B cell (primary cell): ENCODE data around the gene COG8. TPM values are rescaled to one million over a fixed set of nuclear protein-coding genes. Genes with fewer than 3 reads are reported as not detected.

Experiments used
- ATAC-seq: fragments of 200-7000 bp; cut with Tn5 transposase; one replicate; pipeline ENCODE4 v1.10.0; 2021; ENCODE audit warnings: low read depth, mild to moderate bottlenecking, moderate number of reproducible peaks, moderate library complexity
- CTCF ChIA-PET: fragments of 350-600 bp; sonication (Branson Sonifier 250); formaldehyde crosslinking; loops from one replicate; lab custom pipeline; 2021; ENCODE audit warnings: antibody characterized with exemption, inconsistent platforms; lab: Charles Lee
- POLR2A ChIA-PET: fragments of 350-600 bp; sonication (Branson Sonifier 250); formaldehyde crosslinking; loops from one replicate; lab custom pipeline; 2021; ENCODE audit warnings: antibody characterized with exemption; lab: Charles Lee
- DNase-seq: peaks from one replicate; pipeline ENCODE4 v3.0.0; 2013
- H2AFZ ChIP-seq: 2 replicates; pipeline ENCODE4 v1.6.1; 2012; ENCODE audit warnings: mild to moderate bottlenecking, low read depth, low read length; ENCODE audit not compliant: insufficient read depth, poor library complexity, severe bottlenecking
- H3K27ac ChIP-seq, 2 donors: 1 replicate in 1 of 2; 2 replicates in 1 of 2; pipeline ENCODE4 v1.5.1; 2012 to 2013; ENCODE audit warnings: low read length in 2 of 2, mild to moderate bottlenecking in 2 of 2, moderate library complexity in 1 of 2
- H3K27me3 ChIP-seq, 4 experiments: fragments of 200-600 bp in 1 of 4; sonication (generic) in 1 of 4; replicated peaks in 1 of 4; 1 replicate in 2 of 4; 2 replicates in 2 of 4; pipeline versions ENCODE4 v1.6.1 to v1.7.0; 2013 to 2016; ENCODE audit warnings: low read length in 3 of 4, mild to moderate bottlenecking in 2 of 4, mixed read lengths in 1 of 4, moderate library complexity in 1 of 4; ENCODE audit not compliant: insufficient read depth in 4 of 4, control insufficient read depth in 3 of 4; ENCODE audit errors: control extremely low read depth in 1 of 4
- H3K36me3 ChIP-seq, 2 experiments: replicated peaks in 1 of 2; 1 replicate in 1 of 2; 2 replicates in 1 of 2; pipeline versions ENCODE4 v1.6.1 to v1.7.1; 2013; ENCODE audit warnings: low read length in 1 of 2; ENCODE audit not compliant: insufficient read depth in 2 of 2, control insufficient read depth in 1 of 2; ENCODE audit errors: control extremely low read depth in 1 of 2, extremely low read depth in 1 of 2
- H3K4me1 ChIP-seq, 2 donors: fragments of 200-600 bp in 1 of 2; sonication (generic) in 1 of 2; 1 replicate in 1 of 2; 2 replicates in 1 of 2; pipeline versions ENCODE4 v1.5.1 to v1.6.1; 2013 to 2017; ENCODE audit warnings: low read length in 2 of 2; ENCODE audit not compliant: control insufficient read depth in 2 of 2, insufficient read depth in 2 of 2
- H3K4me2 ChIP-seq: replicated peaks from 2 replicates; pipeline ENCODE3; 2012; ENCODE audit warnings: mild to moderate bottlenecking, low read depth, low read length; ENCODE audit not compliant: poor library complexity, severe bottlenecking
- H3K4me3 ChIP-seq, 5 experiments: fragments of 200-600 bp in 1 of 5; sonication (generic) in 1 of 5; 1 replicate in 3 of 5; 2 replicates in 2 of 5; pipeline versions ENCODE4 v1.5.1 to v1.7.0; 2011 to 2016; ENCODE audit warnings: low read length in 4 of 5, mild to moderate bottlenecking in 4 of 5, low read depth in 2 of 5, control low read depth in 1 of 5, moderate library complexity in 1 of 5; ENCODE audit not compliant: insufficient read depth in 1 of 5; ENCODE audit errors: control extremely low read depth in 1 of 5, extremely low read depth in 1 of 5
- H3K79me2 ChIP-seq: fragments of 200-600 bp; sonication (generic); one replicate; pipeline ENCODE4 v1.6.0; 2016; ENCODE audit warnings: low read length; ENCODE audit not compliant: control insufficient read depth, insufficient read depth
- H3K9ac ChIP-seq: fragments of 200-600 bp; sonication (generic); 2 replicates; pipeline ENCODE4 v1.6.1; 2017; ENCODE audit warnings: mild to moderate bottlenecking, low read length, moderate library complexity
- H3K9me3 ChIP-seq, 3 donors: one replicate each; pipeline versions ENCODE4 v1.6.1 to v1.7.1; 2013; ENCODE audit warnings: low read length in 2 of 3; ENCODE audit not compliant: control insufficient read depth in 2 of 3, insufficient read depth in 1 of 3; ENCODE audit errors: control extremely low read depth in 1 of 3
- H4K20me1 ChIP-seq: 2 replicates; pipeline ENCODE4 v1.6.0; 2012; ENCODE audit warnings: mild to moderate bottlenecking, low read length; ENCODE audit not compliant: insufficient read depth, control insufficient read depth, poor library complexity, severe bottlenecking
- H3K27ac Mint-ChIP-seq: one replicate; pipeline ENCODE4 v1.8.0; 2021; ENCODE audit warnings: mixed read lengths
- H3K27me3 Mint-ChIP-seq: one replicate; pipeline ENCODE4 v1.8.0; 2021; ENCODE audit warnings: mixed read lengths
- H3K4me1 Mint-ChIP-seq: one replicate; pipeline ENCODE4 v1.8.0; 2021; ENCODE audit warnings: mixed read lengths
- H3K4me3 Mint-ChIP-seq: one replicate; pipeline ENCODE4 v1.8.0; 2021; ENCODE audit warnings: mixed read lengths
- H3K9me3 Mint-ChIP-seq: one replicate; pipeline ENCODE4 v1.8.0; 2022; ENCODE audit warnings: mixed read lengths; ENCODE audit not compliant: insufficient read depth
- EZH2 ChIP-seq: IDR thresholded peaks from 2 replicates; pipeline ENCODE4 v1.6.1; 2012; ENCODE audit warnings: borderline replicate concordance, low read depth, mild to moderate bottlenecking, moderate library complexity, low read length; ENCODE audit not compliant: insufficient read depth, poor library complexity, severe bottlenecking
- WGBS: methylation state at CpG from one replicate; pipeline ENCODE4 v1.1.5; 2013; ENCODE audit warnings: missing lambda C conversion rate; ENCODE audit not compliant: insufficient coverage; 5-methylcytosine and 5-hydroxymethylcytosine counted together
- intact Hi-C: fragments of 100-400 bp; cut with micrococcal nuclease; formaldehyde crosslinking; loops from one replicate; pipeline ENCODE4 v1.10.0; 2022
- polyA minus RNA-seq: library from RNA; depleted of rRNA, polyadenylated mRNA; stranded (reverse); fragments of >200 nt; gene quantifications from 2 replicates; pipeline ENCODE4 v1.2.3, GENCODE V29; 2012
- polyA plus RNA-seq: library from polyadenylated mRNA; depleted of rRNA; stranded (reverse); fragments of >200 nt; gene quantifications from 2 replicates; pipeline ENCODE4 v1.2.3, GENCODE V29; 2012
- total RNA-seq, 2 donors: library from RNA; stranded (reverse); fragments of 120-200 nt in 1 of 2; gene quantifications; 1 replicate in 1 of 2; 2 replicates in 1 of 2; pipeline versions ENCODE4 v1.2.3 to v1.2.4, GENCODE V29; 2013 to 2022
- TF ChIP-seq, protein P1 (sequence below): fragments of 200-600 bp; IDR thresholded peaks from one replicate; pipeline ENCODE4 v1.8.0; 2022; ENCODE audit warnings: antibody characterized with exemption, mild to moderate bottlenecking

The COG8 gene, protein sequence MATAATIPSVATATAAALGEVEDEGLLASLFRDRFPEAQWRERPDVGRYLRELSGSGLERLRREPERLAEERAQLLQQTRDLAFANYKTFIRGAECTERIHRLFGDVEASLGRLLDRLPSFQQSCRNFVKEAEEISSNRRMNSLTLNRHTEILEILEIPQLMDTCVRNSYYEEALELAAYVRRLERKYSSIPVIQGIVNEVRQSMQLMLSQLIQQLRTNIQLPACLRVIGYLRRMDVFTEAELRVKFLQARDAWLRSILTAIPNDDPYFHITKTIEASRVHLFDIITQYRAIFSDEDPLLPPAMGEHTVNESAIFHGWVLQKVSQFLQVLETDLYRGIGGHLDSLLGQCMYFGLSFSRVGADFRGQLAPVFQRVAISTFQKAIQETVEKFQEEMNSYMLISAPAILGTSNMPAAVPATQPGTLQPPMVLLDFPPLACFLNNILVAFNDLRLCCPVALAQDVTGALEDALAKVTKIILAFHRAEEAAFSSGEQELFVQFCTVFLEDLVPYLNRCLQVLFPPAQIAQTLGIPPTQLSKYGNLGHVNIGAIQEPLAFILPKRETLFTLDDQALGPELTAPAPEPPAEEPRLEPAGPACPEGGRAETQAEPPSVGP
- total RNA-seq = 61.6 and 62.0 TPM in 2 replicates
- total RNA-seq (2013) = 32.8 TPM
- polyA plus RNA-seq = 22.9 and 34.4 TPM in 2 replicates
- 47.9 and 48.7 TPM in 2 replicates for polyA minus RNA-seq

GRCh38 chr16:69339289-69340094 is at the start of gene COG8, which contains the start of gene NIP7:
COG8 (minus strand) TSS chr16:69339564; CDS start chr16:69339552, 12 bp downstream.
NIP7 (plus strand) TSS chr16:69339772; CDS start chr16:69339830, 58 bp downstream.
- under 1% methylated on average over 77 of the region's 77 CpGs for WGBS
- intact Hi-C loops = loop anchor here (1.0 to 2.0 kb wide), 8 partner anchors 9 to 913 kb away; partner anchors contain the start of genes CYB5B, NFAT5, NOB1 and PDF
- H3K4me1 ChIP-seq = peaks cover 17 to 27% of the 10 kb centered on the region in 2 donors
- no peaks in the 10 kb centered on the region for H4K20me1 ChIP-seq
- peak within 1 kb of the TSS; percentile 96 for H3K9ac ChIP-seq
- DNase-seq (peak; percentile 96), ATAC-seq (peak; percentile 94)
- H3K27ac Mint-ChIP-seq = peak within 1 kb of the TSS; percentile 98
- H3K27me3 Mint-ChIP-seq = no peaks in the 10 kb centered on the region
- POLR2A ChIA-PET = interaction anchor here (0.6 to 1.9 kb wide), 2 partner anchors 9 to 44 kb away, joined by 3 to 11 read pairs; partner anchors contain the start of gene PDF
- no peaks in the 10 kb centered on the region for H3K27me3 ChIP-seq
- peak within 1 kb of the TSS; percentile 65 to 87 for H3K27ac ChIP-seq
- H3K4me1 Mint-ChIP-seq = peaks cover 45% of the 10 kb centered on the region
- H3K4me3 Mint-ChIP-seq = peak within 1 kb of the TSS; percentile 98
- peak within 1 kb of the TSS; percentile 79 for H3K4me2 ChIP-seq
- peak within 1 kb of the TSS; percentile 99 for H2AFZ ChIP-seq
- H3K79me2 ChIP-seq = peaks cover 51% of the 10 kb centered on the region
- no peaks in the 10 kb centered on the region for H3K9me3 Mint-ChIP-seq
- H3K9me3 ChIP-seq = no peaks in the 10 kb centered on the region
- CTCF ChIA-PET = interaction anchor here (0.7 to 2.0 kb wide), 7 partner anchors 9 to 46 kb away, joined by 3 to 7 read pairs (median 4); partner anchors contain the start of genes PDF and TERF2
- peak within 1 kb of the TSS; percentile 26 to 99 (median 68) for H3K4me3 ChIP-seq
- H3K36me3 ChIP-seq = peaks cover 1 to 33% of the 10 kb centered on the region in 2 experiments
- TF ChIP-seq, protein P1, sequence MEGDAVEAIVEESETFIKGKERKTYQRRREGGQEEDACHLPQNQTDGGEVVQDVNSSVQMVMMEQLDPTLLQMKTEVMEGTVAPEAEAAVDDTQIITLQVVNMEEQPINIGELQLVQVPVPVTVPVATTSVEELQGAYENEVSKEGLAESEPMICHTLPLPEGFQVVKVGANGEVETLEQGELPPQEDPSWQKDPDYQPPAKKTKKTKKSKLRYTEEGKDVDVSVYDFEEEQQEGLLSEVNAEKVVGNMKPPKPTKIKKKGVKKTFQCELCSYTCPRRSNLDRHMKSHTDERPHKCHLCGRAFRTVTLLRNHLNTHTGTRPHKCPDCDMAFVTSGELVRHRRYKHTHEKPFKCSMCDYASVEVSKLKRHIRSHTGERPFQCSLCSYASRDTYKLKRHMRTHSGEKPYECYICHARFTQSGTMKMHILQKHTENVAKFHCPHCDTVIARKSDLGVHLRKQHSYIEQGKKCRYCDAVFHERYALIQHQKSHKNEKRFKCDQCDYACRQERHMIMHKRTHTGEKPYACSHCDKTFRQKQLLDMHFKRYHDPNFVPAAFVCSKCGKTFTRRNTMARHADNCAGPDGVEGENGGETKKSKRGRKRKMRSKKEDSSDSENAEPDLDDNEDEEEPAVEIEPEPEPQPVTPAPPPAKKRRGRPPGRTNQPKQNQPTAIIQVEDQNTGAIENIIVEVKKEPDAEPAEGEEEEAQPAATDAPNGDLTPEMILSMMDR = peak; percentile 84
- no peak for TF ChIP-seq EZH2
